ENCODE results near the gene PCGF1. TPM values are rescaled to one million over a fixed set of nuclear protein-coding genes. Genes with fewer than 3 reads are reported as not detected.

The PCGF1 gene
- total RNA-seq, 1 experiment from 2014 or later, result 28.1 TPM

DNA sequence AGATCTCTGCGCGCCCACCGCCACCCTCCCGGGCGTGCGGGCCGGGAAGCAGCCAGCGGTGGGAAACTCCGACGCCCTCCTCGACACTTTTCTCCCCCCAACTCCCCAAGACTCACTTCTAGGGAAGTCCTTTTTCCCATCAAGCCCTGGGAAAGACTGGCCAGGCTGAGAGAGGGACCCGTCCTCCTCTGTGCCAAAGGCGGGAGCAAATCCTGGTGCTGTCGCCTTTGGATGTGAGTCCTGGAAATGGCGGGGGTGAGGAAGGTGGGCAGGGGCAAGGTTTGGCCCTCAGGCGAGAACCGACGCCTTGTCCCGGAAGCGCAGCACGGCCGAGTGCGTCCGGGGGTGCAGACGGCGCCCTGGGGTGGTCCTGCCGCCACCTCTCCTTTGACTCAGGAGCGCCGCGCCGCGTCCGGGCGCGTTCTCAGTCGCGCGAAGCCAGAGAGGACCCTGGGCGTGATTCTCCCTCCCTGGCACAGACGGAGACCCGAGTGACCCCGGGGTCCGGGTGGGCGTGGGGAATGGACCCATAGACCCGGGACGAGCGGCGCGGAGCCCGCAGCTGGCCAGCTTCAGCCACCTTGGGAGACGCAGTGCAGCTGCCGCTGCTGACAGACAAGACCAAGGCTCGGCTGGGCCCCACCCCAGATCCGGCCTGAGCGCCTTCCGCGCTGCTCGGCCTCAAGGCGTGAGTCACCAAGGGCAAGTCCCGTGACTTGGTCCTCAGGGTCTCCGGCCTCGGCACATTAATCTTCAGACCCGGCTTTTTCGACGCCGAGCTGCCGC is 4.6 kb downstream of the PCGF1 start:
- Histone ChIP-seq H3K14ac (ENCODE audit: insufficient read depth, low read length) (no peak overlapping the region), H4K8ac (replicated peaks; ENCODE audit: insufficient read length, low read depth, low read length) (no peak overlapping the region), H3K18ac (ENCODE audit: insufficient read length, low read depth, low read length) (no peak overlapping the region), H2BK120ac (ENCODE audit: low read depth, low read length, poor library complexity, severe bottlenecking) (no peak overlapping the region), H3K27me3 (ENCODE audit: insufficient read depth, low read length) (peaks cover 73% of the 10 kb centered on the region), H3K27ac (ENCODE audit: insufficient read length, low read depth, low read length) (no peak overlapping the region), H3K79me2 (ENCODE audit: insufficient read depth, low read length) (no peaks in the 10 kb centered on the region), H4K20me1 (ENCODE audit: control insufficient read depth, insufficient read depth, insufficient read length) (no peaks in the 10 kb centered on the region), H3T11ph (ENCODE audit: low read length) (no peak overlapping the region), H2BK12ac (ENCODE audit: insufficient read length, low read depth, low read length) (no peak overlapping the region), H2BK5ac (ENCODE audit: insufficient read length, low read length) (no peak overlapping the region), H3K56ac (ENCODE audit: insufficient read length, low read depth, low read length) (no peak overlapping the region), H3K9me3 (ENCODE audit: control insufficient read depth, low read depth, low read length) (no peaks in the 10 kb centered on the region), H4K5ac (ENCODE audit: insufficient read length, low read depth, low read length) (no peak overlapping the region), H2AK5ac (ENCODE audit: insufficient read length, low read length) (no peak overlapping the region), H2BK15ac (ENCODE audit: low read depth, low read length) (no peak overlapping the region), H3K4ac (ENCODE audit: low read depth, low read length) (no peak overlapping the region), H3K79me1 (ENCODE audit: insufficient read depth, low read depth, low read length, poor library complexity, severe bottlenecking) (no peaks in the 10 kb centered on the region), H4K91ac (ENCODE audit: insufficient read length, low read depth, low read length) (no peak overlapping the region), H3K4me2 (ENCODE audit: insufficient read depth, insufficient read length, low read length) (peak overlapping the region; percentile 54), H3K23ac (ENCODE audit: insufficient read length, low read depth, low read length) (no peak overlapping the region), H3K23me2 (ENCODE audit: insufficient read length, low read depth, low read length, poor library complexity, severe bottlenecking) (peaks cover 35% of the 10 kb centered on the region), H3K4me1 (ENCODE audit: insufficient read depth, low read length) (peaks cover 4% of the 10 kb centered on the region; the same call in 1 of the 2 replicates), H2AFZ (ENCODE audit: low read length) (no peak overlapping the region), H3K9ac (ENCODE audit: extremely low read depth, insufficient read length, low read length) (no peak overlapping the region), H2BK20ac (ENCODE audit: low read depth, low read length, poor library complexity, severe bottlenecking) (no peak overlapping the region)
- peaks cover 3 to 5% of the 10 kb centered on the region in 2 experiments; a peak in 3 of 5 replicates for H3K9me3 Mint-ChIP-seq
- peaks cover 56 to 65% of the 10 kb centered on the region in 2 experiments for H3K4me1 Mint-ChIP-seq
- WGBS (ENCODE audit: extremely low coverage, insufficient read length, low lambda C conversion rate), result no CpG with 5 or more reads among the region's 67 CpGs
- H3K27me3 Mint-ChIP-seq (ENCODE audit: low read depth), result peaks cover 83% of the 10 kb centered on the region
- H3K36me3 Mint-ChIP-seq (ENCODE audit: insufficient read depth in 1 of 3, low read depth in 3 of 3), result peaks cover 24 to 33% (median 24%) of the 10 kb centered on the region in 3 experiments
- no peak overlapping the region for H3K27ac Mint-ChIP-seq
- H3K4me3 Mint-ChIP-seq, result peak overlapping the region; percentile 72 to 85
- DNase-seq, result peak; percentile 82
- peak; percentile 36; the same call in 2 of the 3 replicates for TF ChIP-seq CTCF (conservative IDR thresholded peaks at IDR 0.05)

Measured in H9 (cell line).